Caco-2 (cell line): Measurements from ENCODE around the gene IL17F. TPM values are rescaled to one million over a fixed set of nuclear protein-coding genes. Genes with fewer than 3 reads are reported as not detected.

ENCODE experiments used
- BruUV-seq: library from RNA; stranded (reverse); fragments of 400-500 nt; replicated peaks from 2 replicates; lab custom pipeline; 2021; lab: Mats Ljungman, UMichigan
- CTCF ChIA-PET: fragments of 300-600 bp; sonication (Branson Sonifier 250); formaldehyde crosslinking; loops from one replicate; lab custom pipeline; 2022; ENCODE audit warnings: antibody characterized with exemption; lab: Charles Lee
- POLR2A ChIA-PET: fragments of 300-600 bp; sonication (Branson Sonifier 250); formaldehyde crosslinking; loops from one replicate; lab custom pipeline; 2022; ENCODE audit warnings: antibody characterized with exemption; lab: Charles Lee
- DNase-seq, 2 experiments: peaks; one replicate each; pipeline versions ENCODE4 v3.0.0 to v3.0.0-alpha.2; 2020 to 2022
- H3K27me3 ChIP-seq: replicated peaks from 2 replicates; pipeline ENCODE4 v1.6.0; 2011; ENCODE audit warnings: low read length; ENCODE audit not compliant: control insufficient read depth, insufficient read depth
- H3K36me3 ChIP-seq: 2 replicates; pipeline ENCODE4 v1.5.1; 2011; ENCODE audit warnings: low read length; ENCODE audit not compliant: control insufficient read depth, insufficient read depth
- H3K4me1 ChIP-seq: fragments of 250-450 bp; sonication (Bioruptor Pico); 2 replicates; pipeline ENCODE4 v1.5.1; 2020; ENCODE audit warnings: mild to moderate bottlenecking
- H3K4me3 ChIP-seq: 2 replicates; pipeline ENCODE4 v1.5.1; 2011; ENCODE audit warnings: low read depth, mild to moderate bottlenecking, control low read depth, low read length
- H3K9me3 ChIP-seq: fragments of 250-450 bp; sonication (Bioruptor Pico); 2 replicates; pipeline ENCODE4 v1.5.1; 2020; ENCODE audit warnings: mild to moderate bottlenecking, moderate library complexity
- H3K27ac Mint-ChIP-seq: one replicate; pipeline ENCODE4 v1.8.0; 2022; ENCODE audit warnings: mixed read lengths; ENCODE audit not compliant: unreplicated experiment
- H3K27me3 Mint-ChIP-seq: one replicate; pipeline ENCODE4 v1.8.0; 2022; ENCODE audit warnings: mixed read lengths; ENCODE audit not compliant: insufficient read depth, unreplicated experiment
- H3K36me3 Mint-ChIP-seq: one replicate; pipeline ENCODE4 v1.8.0; 2022; ENCODE audit warnings: mild to moderate bottlenecking, mixed read lengths; ENCODE audit not compliant: insufficient read depth, unreplicated experiment
- H3K4me1 Mint-ChIP-seq: one replicate; pipeline ENCODE4 v1.8.0; 2022; ENCODE audit warnings: low read depth, mixed read lengths; ENCODE audit not compliant: unreplicated experiment
- H3K4me3 Mint-ChIP-seq: one replicate; pipeline ENCODE4 v1.8.0; 2022; ENCODE audit warnings: mild to moderate bottlenecking, moderate library complexity, mixed read lengths; ENCODE audit not compliant: unreplicated experiment
- H3K9me3 Mint-ChIP-seq: one replicate; pipeline ENCODE4 v1.8.0; 2022; ENCODE audit warnings: mixed read lengths; ENCODE audit not compliant: unreplicated experiment
- CTCF ChIP-seq, 2 experiments: fragments of 200-600 bp in 1 of 2; IDR thresholded peaks; 1 replicate in 1 of 2; 2 replicates in 1 of 2; pipeline versions ENCODE4 v1.5.1 to v1.8.0; 2011 to 2022; ENCODE audit warnings: antibody characterized with exemption in 1 of 2, control low read depth in 1 of 2, inconsistent platforms in 1 of 2, low read depth in 1 of 2, low read length in 1 of 2, mild to moderate bottlenecking in 1 of 2, moderate library complexity in 1 of 2; ENCODE audit not compliant: insufficient read depth in 1 of 2, severe bottlenecking in 1 of 2, unreplicated experiment in 1 of 2
- intact Hi-C: fragments of 100-400 bp; cut with micrococcal nuclease; formaldehyde crosslinking; loops from one replicate; pipeline ENCODE4 v1.10.0; 2022; ENCODE audit not compliant: unreplicated experiment
- total RNA-seq: library from RNA; stranded (reverse); gene quantifications from 2 replicates; pipeline ENCODE4 v1.2.3, GENCODE V29; 2022

IL17F gene
- total RNA-seq, 1 experiment from 2014 or later: not detected

- H3K9me3 ChIP-seq: no peaks in the 10 kb centered on the region
- no peak for TF ChIP-seq CTCF (IDR thresholded peaks at IDR 0.05; ENCODE audit: insufficient read depth in 1 of 2, low read depth in 1 of 2, low read length in 1 of 2, severe bottlenecking in 1 of 2, unreplicated experiment in 1 of 2)
- no peak for DNase-seq
- Mint-ChIP-seq H3K27ac (no peak overlapping the region), H3K27me3 (no peaks in the 10 kb centered on the region), H3K36me3 (peaks cover 68% of the 10 kb centered on the region), H3K4me3 (no peak overlapping the region), H3K4me1 (no peaks in the 10 kb centered on the region), H3K9me3 (no peaks in the 10 kb centered on the region)
- CTCF ChIA-PET: interaction anchor here (1.1 kb wide), 1 partner anchor 17 kb away, joined by 3 read pairs; no protein-coding TSS in a partner anchor
- no TSS peak for BruUV-seq
- no peaks in the 10 kb centered on the region for H3K4me1 ChIP-seq
- no peaks in the 10 kb centered on the region for H3K27me3 ChIP-seq
- intact Hi-C loops: loop anchor here (1.0 kb wide), 3 partner anchors 28 to 199 kb away; no protein-coding TSS in a partner anchor
- no peak overlapping the region for H3K4me3 ChIP-seq
- POLR2A ChIA-PET: no interaction called here
- H3K36me3 ChIP-seq: 0 out of 2 replicates have a peak, but pooled peaks cover 2% of the 10 kb centered on the region
Observed at GRCh38 chr6:52262620-52263344, 18.5 kb upstream of the IL17F start.

GRCh38 chr6:52261229-52261628 is 16.9 kb upstream of the IL17F start:
- no peaks in the 10 kb centered on the region for H3K27me3 Mint-ChIP-seq
- H3K36me3 Mint-ChIP-seq: peaks cover 53% of the 10 kb centered on the region
- no peaks in the 10 kb centered on the region for H3K27me3 ChIP-seq
- no peaks in the 10 kb centered on the region for H3K9me3 Mint-ChIP-seq
- H3K4me1 Mint-ChIP-seq: no peaks in the 10 kb centered on the region
- H3K27ac Mint-ChIP-seq: no peak overlapping the region
- no peaks in the 10 kb centered on the region for H3K4me1 ChIP-seq
- DNase-seq: no peak
- no peaks in the 10 kb centered on the region for H3K9me3 ChIP-seq
- ChIA-PET POLR2A (interaction anchor here (1.1 kb wide), 1 partner anchor 11 kb away, joined by 3 read pairs; no protein-coding TSS in a partner anchor), CTCF (no interaction called here)
- no peak overlapping the region for H3K4me3 ChIP-seq
- no peak overlapping the region for H3K4me3 Mint-ChIP-seq
- H3K36me3 ChIP-seq: no peaks in the 10 kb centered on the region
- BruUV-seq: no TSS peak
- TF ChIP-seq CTCF (IDR thresholded peaks at IDR 0.05; ENCODE audit: insufficient read depth in 1 of 2, low read depth in 1 of 2, low read length in 1 of 2, severe bottlenecking in 1 of 2, unreplicated experiment in 1 of 2): no peak
- intact Hi-C loops: no loop called here

- Mint-ChIP-seq H3K4me3 (no peak overlapping the region), H3K27ac (no peak overlapping the region), H3K27me3 (no peaks in the 10 kb centered on the region), H3K9me3 (no peaks in the 10 kb centered on the region), H3K36me3 (peaks cover 47% of the 10 kb centered on the region), H3K4me1 (no peaks in the 10 kb centered on the region)
- BruUV-seq: no TSS peak
- TF ChIP-seq CTCF (IDR thresholded peaks at IDR 0.05; ENCODE audit: insufficient read depth in 1 of 2, low read depth in 1 of 2, low read length in 1 of 2, severe bottlenecking in 1 of 2, unreplicated experiment in 1 of 2): no peak
- POLR2A ChIA-PET: interaction anchor here (0.7 kb wide), 1 partner anchor 10 kb away, joined by 6 read pairs; no protein-coding TSS in a partner anchor
- H3K36me3 ChIP-seq: no peaks in the 10 kb centered on the region
- H3K27me3 ChIP-seq: no peaks in the 10 kb centered on the region
- no peaks in the 10 kb centered on the region for H3K4me1 ChIP-seq
- CTCF ChIA-PET: interaction anchor here (0.6 to 0.9 kb wide), 2 partner anchors 98 to 137 kb away, joined by 3 to 5 read pairs; no protein-coding TSS in a partner anchor
- H3K4me3 ChIP-seq: no peak overlapping the region
- intact Hi-C loops: no loop called here
- no peak for DNase-seq
- H3K9me3 ChIP-seq: no peaks in the 10 kb centered on the region
Observed at GRCh38 chr6:52260634-52261033, 16.3 kb upstream of the IL17F start.
